Measurements from ENCODE around the gene SCAMP3.
A peak's percentile ranks its signal among the peaks of the same experiment; 100 is the strongest.
"Not testable (repeated sequence)": the region's sequence is repeated elsewhere in the genome, so short reads cannot be mapped to it uniquely, and the experiment has no call there.

SCAMP3 gene

GRCh38 chr1:155254714-155255242 lies 7.4 kb downstream of the SCAMP3 start:
- DNase-seq (ENCODE audit: low read depth in 3 of 3): no peak

- DNase-seq (ENCODE audit: low read depth in 3 of 3): no peak
Measured at GRCh38 chr1:155254228-155254713, 7.9 kb downstream of the SCAMP3 start.

- no peak for DNase-seq (ENCODE audit: low read depth in 3 of 3)
Measured at GRCh38 chr1:155253797-155254196, 8.4 kb downstream of the SCAMP3 start.

DNA sequence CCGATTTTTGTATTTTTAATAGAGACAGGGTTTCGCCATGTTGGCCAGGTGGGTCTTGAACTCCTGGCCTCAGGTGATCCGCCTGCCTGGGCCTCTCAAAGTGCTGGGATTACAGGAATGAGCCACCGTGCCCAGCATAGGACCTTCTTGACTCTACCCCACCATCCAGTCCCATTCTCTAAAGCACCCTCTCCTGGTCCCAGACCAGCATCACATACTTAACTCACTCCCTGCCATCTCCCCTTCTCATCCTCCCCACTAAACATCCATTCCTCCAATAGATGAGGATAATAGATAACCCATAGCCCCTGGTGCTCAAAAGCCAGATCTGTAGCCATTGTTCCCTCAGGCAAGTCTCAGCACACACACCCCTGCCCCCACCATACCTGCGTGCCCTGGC lies 9.0 kb downstream of the SCAMP3 start:
- no peak for DNase-seq (ENCODE audit: low read depth in 3 of 3)

DNA sequence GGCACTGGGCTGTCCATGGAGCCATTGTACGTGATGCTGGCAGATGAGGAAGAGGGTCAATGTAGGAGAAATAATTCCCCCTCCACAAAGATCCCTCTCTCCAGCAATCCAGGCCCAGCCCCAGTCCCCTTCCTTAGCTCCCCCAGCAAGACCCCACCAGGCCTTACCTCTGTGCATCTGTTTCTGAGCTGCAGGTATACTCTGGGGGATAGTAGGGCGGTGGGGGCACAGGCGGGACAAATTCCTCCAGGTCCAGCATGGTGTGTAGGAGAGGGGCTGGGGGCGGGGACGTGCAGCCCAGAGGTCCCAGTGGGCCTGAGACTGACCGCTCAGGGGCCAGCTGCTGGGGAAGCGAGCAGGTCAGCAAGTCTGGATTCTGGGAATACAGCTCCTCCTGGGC lies 10.6 kb downstream of the SCAMP3 start:
- DNase-seq (ENCODE audit: low read depth in 3 of 3): no peak

- DNase-seq (ENCODE audit: low read depth in 3 of 3): peak; percentile 89 to 96 (median 94)
Measured at GRCh38 chr1:155250633-155251449, 11.3 kb downstream of the SCAMP3 start.

DNA sequence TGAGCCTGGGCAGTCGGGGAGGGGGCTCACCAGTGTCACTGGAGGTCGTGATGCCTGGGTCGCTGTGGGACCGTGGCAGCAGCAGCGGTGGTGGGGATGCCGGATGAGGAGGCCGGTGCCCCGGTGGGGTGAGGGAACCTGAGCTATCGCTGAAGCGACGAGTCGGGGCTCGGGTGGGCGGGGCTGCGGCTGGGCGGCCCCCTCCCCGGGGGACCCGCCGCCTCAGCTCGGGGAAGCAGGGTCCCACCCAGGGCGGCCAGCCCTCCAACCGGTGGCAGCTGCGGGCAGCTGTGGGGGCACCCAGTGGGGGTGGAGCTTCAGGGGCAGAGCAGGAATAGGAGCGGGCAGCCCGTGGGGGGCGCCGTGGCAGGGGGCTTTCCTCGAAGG lies 11.9 kb downstream of the SCAMP3 start:
- no peak for DNase-seq (ENCODE audit: low read depth in 3 of 3)

GRCh38 chr1:155247667-155248553 lies 14.2 kb downstream of the SCAMP3 start:
- no peak for DNase-seq (ENCODE audit: low read depth in 3 of 3)

- not testable (repeated sequence) for DNase-seq (ENCODE audit: low read depth in 3 of 3)
Measured at GRCh38 chr1:155246796-155247195, 15.4 kb downstream of the SCAMP3 start.

DNA sequence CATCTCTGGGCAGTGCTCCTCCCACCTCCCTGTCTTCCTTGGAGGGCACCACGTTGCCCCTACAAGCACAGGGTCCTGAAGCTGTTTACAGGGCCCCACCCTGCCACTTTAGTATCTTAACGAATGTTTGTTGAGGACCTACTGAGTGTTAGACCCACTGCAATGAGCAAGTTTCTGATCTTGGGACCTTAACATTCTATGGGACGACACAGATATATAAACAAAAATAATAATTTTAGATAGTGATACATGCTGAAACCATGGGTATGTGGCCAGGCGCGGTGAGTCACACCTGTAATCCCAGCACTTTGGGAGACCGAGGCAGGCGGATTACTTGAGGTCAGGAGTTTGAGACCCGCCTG lies 17.0 kb downstream of the SCAMP3 start:
- DNase-seq (ENCODE audit: low read depth in 3 of 3): no peak

DNA sequence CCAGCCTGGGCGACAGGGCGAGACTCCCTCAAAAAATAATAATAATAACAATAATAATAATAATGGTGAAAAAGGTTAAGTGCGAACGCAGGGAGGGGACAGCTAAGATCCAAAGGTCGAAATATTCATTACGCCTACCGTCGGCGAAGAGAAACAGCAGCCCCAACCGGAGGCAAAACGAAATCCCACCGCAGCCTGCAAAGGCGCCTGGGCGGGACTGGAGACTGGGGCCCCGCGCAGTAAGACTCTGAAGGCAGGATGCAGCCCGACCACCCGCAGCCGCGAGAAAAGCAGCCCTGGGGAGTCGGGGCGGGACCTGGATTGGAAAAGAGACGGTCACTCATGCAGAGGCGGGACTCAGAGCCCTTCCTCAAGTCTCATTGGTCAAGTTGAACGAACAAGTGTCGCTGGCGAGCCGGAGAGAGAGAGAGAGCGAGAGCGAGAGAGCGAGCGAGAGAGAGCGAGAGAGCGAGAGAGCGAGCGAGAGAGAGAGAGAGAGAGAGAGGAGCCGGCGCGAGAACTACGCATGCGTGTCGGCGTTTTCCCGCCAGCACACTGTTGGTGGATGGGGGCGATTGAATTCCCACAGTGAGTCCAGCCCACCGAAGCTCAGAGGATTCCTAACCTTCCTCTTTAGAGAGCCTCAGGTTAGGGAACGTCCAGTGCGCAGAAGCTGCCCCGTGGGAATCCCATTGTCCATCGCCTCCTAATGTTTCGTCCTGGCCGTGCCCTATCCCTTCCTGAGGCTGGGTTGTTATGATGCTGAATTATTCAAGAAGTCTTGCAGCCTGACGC lies 17.6 kb downstream of the SCAMP3 start:
- DNase-seq (ENCODE audit: low read depth in 3 of 3): peak; percentile 76 to 84 (median 76)

GRCh38 chr1:155242805-155243358 lies 19.3 kb downstream of the SCAMP3 start:
- DNase-seq (ENCODE audit: low read depth in 3 of 3): no peak

DNA sequence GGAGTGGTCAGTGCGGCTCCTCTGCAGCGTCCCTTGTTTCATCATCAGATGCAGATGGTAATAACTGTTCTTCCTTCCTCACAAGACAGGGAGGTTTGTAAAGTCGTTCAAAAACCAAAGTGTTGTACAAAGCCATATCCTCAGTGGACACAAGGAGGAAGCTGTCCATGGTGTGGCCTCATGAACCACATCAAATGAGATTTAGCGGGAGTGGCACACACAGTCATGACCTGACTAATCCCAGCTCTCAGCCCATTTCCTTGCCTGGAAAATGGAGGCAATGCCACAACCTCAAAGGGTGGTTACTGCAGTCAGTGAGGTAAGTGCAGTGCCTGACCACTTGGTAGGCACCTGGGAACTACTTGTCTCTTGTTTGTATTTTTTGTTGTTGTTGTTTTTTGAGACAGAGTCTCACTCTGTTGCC lies 20.3 kb downstream of the SCAMP3 start:
- DNase-seq (ENCODE audit: low read depth in 3 of 3): no peak

DNA sequence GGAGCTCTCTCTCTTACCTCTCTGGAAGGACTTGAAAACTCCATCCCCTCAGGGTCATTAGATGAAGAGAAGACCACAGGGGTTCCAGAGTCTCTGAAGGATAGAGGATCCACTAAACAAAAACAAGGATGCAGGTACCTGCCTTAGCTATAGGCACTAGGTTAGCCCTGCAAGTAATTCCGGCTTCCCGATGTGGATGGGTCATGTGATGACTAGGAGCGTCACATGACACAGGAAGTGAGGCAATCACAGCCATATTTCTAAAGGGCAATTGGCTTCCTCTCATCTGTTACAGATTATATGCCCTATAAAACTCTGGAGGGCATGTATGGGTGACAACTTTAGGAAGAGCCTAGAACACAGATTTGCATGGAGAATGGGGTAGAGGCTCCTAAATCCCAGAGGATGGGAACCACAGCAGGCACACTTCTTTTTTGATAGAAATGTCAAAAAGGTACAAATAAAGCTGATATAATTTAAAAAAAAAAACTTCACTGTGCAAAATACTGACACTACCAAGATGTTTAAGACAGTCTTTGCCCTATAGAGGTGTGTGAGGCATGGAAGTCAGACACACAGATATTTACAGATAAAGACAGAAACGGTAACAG lies 21.0 kb downstream of the SCAMP3 start:
- peak in 1 of 3 experiments; percentile 35 for DNase-seq (ENCODE audit: low read depth in 3 of 3)

DNA sequence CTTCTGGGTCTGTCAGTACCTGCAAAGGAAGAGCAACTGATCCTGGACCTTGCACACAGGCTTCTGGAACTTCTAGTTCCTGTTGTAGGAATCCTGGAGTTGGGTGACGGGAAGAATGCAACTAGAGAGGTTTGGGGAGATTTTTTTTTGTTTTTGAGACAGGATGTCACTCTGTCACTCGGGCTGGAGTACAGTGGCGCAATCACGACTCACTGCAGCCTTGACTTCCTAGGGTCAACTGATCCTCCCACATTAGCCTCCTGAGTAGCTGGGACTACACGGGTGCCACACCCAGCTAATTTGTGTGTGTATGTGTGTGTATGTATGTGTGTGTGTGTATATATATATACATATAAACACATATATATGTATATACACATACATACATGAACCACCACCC lies 25.7 kb downstream of the SCAMP3 start:
- no peak for DNase-seq (ENCODE audit: low read depth in 3 of 3)

DNA sequence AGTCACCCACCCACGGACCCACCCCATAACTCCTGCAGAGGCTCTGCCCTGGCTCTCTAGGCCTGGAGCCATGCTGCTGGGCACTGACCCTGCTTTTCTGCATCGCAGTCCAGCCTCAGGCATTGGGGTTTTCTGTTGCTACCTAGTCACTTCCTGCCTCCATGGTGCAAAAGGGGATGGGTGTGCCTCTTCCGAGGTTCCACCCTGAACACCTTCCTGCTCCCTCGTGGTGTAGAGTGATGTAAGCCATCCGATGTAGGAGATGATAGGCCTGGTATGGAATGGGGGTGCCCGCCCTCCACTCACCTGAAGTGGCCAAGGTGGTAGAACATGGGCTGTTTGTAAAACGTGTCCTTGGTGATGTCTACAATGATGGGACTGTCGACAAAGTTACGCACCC lies 26.8 kb downstream of the SCAMP3 start:
- DNase-seq (ENCODE audit: low read depth in 3 of 3): not testable (repeated sequence)

GRCh38 chr1:155233502-155233901 lies 28.7 kb downstream of the SCAMP3 start:
- not testable (repeated sequence) for DNase-seq (ENCODE audit: low read depth in 3 of 3)

GRCh38 chr1:155232001-155232978 lies 29.9 kb downstream of the SCAMP3 start:
- not testable (repeated sequence) for DNase-seq (ENCODE audit: low read depth in 3 of 3)

DNA sequence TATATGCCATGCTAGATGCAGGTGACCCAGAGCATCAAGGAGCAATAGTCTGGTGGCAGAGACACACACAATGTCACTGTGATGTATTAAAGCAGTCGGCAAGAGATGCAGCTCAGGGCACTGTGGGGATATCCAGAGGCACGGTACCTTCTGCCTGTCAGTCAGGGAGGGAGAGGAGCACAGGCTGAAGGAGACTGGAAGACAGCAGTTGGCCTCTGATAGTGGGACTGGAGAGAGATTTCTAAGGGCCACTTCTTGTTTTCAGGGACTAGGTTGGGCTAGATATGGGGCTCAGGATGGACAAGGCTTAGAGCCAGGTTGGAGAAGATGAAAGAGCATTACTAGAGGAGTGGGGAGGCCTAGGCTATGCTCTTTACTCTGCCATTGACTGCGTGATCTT lies 30.9 kb downstream of the SCAMP3 start:
- not testable (repeated sequence) for DNase-seq (ENCODE audit: low read depth in 3 of 3)

DNA sequence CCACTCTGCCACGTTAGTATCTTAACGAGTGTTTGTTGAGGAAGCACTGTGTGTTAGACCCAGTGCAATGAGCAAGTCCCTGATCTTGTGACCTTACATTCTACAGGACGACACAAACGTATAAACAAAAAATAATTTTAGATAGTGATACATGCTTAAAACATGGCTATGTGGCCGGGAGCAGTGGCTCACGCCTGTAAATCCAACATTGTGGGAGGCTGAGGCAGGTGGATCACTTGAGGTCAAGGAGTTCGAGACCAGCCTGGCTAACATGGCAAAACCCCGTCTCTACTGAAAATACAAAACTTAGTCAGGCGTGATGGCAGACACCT lies 34.1 kb downstream of the SCAMP3 start:
- no peak for DNase-seq (ENCODE audit: low read depth in 3 of 3)
